ENCODE results near the gene TCEANC.
A peak's percentile ranks its signal among the peaks of the same experiment; 100 is the strongest.
"Not testable (repeated sequence)": the region's sequence is repeated elsewhere in the genome, so short reads cannot be mapped to it uniquely, and the experiment has no call there.

TCEANC gene

DNA sequence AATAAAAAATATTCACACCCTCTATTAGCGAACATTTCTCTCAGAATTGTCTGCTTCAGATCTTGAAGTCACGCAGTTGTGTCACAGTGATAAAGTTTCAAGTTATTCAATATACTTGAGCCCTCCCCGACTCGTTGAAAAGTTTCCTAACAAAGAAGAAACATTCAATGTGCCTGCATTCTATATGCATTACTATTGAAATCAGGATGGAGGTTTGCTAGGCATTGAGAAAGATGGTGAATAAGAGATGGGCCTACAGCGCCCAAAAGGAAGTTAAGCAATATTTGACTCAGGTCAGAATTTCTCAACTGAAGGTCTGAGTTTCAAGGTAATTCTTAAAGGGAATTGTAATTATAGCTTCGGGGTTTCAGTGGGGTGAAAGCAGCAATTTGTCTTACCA lies 6.1 kb downstream of the TCEANC start:
- no peak for DNase-seq

DNA sequence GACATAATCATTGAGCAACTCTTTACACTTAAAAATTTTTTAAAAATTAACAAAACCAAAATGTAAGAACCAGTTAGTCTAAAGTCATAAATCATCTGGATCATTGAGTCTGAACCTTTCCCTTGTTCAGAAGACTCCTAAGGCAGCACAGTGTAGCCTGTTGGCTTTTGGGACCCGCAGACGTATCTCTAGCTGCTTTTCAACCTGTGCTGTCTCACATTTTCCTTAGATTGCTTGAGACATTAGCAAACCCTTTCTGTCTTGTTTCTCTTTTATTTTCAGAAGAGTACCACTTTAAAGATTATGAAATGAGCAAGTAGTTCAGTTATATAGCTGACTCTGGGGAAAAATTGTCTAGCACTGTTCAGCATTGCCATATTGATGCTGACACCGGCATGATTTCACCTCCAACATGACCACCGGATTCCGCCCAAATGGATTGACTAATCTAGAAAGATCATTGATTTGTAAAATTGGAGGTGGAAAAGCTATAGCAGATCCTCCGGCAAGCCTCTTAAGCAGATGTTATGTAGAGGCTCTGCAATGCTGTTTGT lies 8.9 kb downstream of the TCEANC start:
- peak; percentile 4 for DNase-seq

DNA sequence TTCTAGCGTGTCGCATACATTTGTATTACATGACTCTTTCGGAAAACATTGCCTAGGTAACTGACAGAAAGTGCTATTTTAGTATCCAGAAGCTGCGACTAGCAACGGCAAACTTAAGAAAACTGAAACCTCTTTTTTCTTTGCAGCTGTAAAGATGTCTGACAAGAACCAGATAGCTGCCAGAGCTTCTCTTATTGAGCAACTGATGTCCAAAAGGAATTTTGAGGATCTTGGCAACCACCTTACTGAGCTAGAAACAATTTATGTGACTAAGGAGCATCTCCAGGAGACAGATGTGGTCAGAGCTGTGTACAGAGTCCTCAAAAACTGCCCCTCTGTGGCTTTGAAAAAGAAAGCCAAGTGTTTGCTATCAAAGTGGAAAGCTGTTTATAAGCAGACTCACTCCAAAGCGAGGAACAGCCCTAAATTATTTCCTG lies 9.4 kb downstream of the TCEANC start:
- DNase-seq: no peak

DNA sequence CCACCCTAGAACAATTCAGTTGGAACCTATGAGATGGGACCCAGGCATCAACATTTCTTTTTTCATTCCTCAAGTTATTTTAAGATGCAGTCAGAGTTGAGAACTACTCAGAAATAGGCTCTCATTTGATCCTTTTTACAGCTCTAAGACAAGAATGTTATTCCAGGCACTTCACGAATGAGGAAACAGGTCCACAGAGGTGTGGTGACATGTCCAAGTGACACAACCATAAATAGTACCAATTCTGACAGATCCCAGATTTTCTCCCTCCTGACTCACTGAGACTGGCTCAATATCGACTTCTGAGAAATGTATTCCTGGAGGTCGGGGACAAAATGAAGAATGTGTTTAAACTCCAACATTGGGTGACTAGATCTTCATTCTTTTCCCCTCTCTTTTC lies 11.1 kb downstream of the TCEANC start:
- no peak for DNase-seq

DNA sequence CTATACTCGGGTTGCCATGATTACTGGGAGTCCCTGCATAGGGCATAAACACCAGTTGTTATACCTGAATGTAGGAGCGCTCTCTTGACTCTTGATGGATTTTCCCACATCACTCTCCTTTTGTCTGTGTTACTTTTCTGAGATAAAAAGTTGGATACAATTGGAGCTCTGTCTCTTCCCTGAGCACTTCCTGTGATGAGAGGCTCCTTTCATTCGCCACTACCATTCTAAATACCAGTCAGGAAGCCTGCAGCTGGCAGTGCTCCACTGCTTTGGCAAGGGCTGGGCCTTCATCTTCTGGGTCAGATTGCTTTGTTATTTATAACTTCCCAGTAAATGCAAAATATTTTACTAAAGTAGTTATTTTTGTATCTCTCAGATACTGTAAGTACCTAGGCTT lies 13.9 kb downstream of the TCEANC start:
- DNase-seq: no peak

DNA sequence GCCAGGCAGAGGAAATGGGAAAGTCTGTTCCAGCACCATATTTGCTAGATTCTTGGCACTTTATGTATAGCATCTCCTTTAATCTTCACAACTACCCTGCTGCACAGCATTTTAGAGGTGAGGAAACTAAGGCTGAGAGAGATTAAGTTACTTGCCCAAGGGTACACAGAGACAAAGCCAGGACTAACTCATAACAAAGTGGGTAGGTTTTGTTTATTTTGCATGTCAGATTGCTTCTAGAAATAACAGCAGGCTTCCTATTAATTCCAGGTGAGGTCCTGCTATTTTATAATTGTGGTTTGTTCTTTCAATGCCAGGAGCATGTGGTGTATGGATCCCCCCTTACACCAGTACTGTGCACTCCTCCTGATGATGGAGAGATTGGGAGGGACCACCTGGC lies 15.0 kb downstream of the TCEANC start:
- no peak for DNase-seq

DNA sequence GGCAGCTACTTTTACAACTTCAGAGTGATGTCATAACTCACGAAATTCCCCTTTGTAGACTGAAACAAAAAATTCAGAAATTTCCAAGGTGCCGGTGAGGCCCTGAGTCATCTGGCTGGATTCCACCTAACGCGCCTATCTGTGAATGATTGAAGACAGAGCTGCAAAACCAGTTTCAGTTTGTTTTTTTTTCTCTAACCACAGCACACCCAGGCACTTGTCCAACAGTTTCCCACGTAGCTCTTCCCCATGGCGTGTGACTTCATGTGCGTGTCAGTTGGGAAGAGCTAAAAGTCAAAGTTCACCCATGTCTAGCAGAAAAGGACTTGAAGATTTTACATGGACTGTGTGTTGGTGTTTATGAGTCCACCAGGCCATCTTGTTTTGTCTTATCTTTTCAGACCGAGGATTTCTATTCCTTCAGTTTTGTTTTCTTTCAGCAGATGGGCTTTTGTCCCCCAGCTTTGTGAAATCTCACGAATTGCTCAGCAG lies 16.4 kb downstream of the TCEANC start:
- peak; percentile 60 for DNase-seq

DNA sequence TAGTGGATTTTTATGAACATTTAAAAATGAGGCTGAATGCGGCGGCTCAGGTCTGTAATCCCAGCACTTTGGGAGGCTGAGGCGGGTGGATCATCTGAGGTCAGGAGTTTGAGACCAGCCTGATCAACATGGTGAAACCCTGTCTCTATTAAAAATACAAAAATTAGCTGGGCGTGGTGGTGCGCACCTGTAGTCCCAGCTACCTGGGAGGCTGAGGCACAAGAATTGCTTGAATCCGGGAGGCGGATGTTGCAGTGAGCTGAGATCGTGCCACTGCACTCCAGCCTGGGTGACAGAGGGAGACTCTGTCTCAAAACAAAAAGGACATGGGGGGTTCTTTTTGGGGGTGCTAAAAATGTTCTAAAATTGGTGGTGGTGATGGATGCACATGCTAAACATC lies 16.8 kb downstream of the TCEANC start:
- not testable (repeated sequence) for DNase-seq

DNA sequence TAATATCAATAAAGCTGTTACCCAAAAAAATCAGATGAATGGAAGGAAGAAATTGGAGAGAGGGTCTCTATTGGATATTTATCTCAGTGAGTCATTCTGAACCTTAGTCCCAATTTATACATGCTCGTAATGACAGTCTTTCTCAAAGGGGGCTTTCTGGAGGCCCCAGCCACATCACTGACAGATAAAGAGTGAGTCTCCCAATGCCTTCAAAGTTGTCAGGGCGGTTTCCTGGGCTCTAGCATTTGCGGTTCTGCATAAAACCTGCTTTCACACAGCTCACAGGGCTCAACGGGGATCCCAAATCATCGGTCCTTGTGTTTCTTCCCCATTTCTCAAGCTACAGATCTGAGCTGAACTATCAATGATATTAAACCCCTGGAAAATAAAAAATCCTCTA lies 17.3 kb downstream of the TCEANC start:
- no peak for DNase-seq

DNA sequence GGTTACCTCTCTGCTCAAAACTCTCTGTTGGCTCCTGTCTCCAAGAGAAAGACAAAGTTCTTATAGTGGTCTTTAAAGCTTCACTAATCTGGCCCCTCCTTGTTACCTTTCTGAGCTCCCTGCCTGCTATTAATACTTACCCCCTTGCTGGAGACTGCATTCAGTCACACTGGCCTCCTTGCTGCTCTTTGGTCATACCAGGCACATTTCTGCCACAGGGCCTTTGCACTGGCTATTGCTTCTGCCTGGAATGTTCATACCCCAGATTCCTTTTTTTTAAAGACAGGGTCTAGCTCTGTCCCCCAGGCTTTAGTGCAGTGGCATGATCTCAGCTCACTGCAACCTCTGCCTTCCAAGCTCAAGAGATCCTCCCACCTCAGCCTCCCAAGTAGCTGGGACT lies 20.1 kb downstream of the TCEANC start:
- no peak for DNase-seq

DNA sequence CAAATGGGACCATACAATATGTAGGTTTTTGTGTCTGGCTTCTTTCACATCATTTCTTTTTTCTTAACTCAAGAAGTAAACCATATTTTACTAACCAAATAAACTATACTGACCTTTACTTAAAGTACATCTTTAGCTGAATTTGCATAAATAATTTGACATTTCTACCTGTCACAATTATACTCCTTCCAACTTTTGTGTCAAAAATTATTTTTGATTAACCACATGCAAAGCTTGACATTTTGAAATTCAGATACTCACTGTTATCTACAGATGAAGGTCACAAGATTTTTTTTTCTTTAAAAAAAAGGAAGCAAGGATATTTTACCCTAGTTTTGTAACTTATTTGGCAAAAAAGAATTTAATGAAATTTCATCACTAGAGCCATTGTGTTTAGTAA lies 23.9 kb downstream of the TCEANC start:
- DNase-seq: no peak

DNA sequence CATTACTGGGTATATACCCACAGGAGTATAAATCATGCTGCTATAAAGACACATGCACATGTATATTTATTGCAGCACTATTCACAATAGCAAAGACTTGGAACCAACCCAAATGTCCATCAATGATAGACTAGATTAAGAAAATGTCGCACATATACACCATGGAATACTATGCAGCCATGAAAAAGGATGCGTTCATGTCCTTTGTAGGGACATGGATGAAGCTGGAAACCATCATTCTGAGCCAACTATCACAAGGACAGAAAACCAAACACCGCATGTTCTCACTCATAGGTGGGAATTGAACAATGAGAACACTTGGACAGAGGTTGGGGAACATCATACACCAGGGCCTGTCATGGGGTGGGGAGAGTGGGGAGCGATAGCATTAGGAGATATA lies 26.8 kb downstream of the TCEANC start:
- not testable (repeated sequence) for DNase-seq

DNA sequence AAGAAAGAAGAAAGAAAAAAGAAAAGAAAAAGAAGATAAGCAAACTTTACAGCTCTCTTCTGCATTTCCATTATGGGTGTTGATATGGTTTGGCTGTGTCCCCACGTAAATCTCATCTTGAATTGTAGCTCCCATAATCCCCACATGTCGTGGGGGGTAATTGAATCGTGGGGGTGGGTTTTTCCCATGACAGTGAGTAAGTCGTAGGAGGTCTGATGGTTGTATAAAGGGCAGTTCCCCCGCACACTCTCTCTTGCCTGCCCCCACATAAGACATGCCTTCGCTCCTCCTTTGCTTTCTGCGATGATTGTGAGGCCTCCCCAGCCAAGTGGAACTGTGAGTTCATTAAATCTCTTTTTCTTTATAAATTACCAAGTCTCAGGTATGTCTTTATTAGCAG lies 28.7 kb downstream of the TCEANC start:
- DNase-seq: no peak

DNA sequence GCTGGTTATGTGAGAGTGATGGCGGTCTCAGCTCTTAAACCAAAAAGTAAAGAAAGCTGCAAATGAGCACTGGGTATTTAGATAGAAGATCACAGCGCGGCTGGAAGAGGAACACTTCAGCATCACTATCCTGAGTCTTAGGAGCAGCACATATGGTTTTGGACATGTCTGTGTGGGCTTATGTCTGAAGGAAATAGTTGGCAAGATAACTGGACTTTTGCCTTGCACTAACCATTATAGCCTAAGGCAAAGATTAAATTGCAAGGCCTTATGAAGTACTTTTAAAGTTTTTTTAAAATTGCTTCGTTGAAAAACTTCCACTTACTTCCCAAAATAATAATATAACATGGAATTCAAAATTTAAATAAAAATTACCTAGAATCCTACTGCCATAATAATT lies 31.4 kb downstream of the TCEANC start:
- no peak for DNase-seq

DNA sequence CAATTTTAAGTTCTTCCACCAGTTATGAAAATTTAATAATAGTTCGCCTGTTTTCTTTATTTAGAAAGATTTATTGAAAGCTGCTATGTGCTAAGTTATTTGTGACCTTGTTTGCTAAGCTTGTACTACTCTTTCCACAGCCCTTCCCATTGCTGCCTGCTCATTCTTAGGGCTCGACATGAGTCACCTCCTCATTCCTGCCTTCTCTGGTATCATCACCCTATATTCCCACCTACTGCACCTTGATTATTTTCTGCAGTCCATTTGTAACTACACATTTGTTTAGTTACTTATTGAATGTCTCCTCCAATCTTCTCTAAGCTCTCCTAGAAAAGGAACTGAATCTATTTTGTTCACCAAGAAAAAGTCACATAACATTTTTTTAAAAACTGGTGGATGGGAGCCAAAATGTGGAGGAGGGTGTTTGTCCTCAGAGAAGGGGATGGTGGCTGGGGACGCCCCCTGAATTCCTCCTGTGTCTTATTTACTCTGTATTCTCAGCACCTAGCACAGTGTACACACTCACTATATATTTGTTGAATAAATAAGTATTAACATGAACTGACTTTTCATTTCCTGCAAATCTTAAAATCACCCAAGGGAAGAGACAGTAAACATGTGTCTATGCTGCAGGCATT lies 32.3 kb downstream of the TCEANC start:
- DNase-seq: no peak

DNA sequence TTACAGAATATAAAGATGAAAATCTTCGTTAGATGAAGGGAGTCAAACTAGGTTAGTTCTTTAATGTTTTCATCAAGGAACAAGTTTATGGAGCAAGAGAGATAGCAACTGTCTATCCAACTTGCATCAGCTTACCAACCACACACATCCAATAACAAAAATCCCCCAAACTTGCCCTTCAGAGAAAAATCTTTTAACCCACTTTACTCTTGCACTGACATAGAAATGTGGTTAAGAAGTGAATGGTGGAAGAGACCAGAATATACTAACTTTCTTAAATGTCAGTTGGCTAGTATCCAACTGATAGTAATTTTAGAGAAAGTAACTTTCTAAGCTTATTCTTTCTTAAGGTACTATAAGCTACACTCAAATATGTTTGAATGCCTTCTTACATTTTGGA lies 34.3 kb downstream of the TCEANC start:
- no peak for DNase-seq

DNA sequence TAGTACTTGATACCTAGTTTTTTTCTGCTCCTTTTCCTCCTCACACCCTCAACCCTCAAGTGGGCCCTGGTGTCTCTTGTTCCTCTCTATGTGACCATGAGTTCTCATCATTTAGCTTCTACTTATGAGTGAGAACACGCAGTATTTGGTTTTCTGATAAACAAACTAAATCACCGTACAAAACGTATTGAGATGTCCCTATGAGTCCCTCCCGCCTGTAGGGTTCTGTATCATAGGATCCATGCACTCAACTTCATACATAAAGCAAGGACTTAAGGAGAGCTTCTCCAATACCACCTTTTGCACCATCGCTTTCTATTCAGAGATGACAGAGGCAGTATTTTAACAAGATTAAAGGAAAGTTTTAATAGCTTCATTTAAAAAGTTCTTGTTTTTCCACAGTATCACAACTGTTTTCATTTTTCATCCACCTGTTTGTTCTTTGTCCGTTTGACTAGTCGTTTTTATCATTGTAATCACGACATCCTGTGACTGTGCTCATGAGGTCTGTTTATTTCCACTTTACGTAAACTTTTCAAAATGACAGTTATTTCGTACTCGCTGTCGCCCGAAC lies 35.5 kb downstream of the TCEANC start:
- DNase-seq: peak; percentile 3

DNA sequence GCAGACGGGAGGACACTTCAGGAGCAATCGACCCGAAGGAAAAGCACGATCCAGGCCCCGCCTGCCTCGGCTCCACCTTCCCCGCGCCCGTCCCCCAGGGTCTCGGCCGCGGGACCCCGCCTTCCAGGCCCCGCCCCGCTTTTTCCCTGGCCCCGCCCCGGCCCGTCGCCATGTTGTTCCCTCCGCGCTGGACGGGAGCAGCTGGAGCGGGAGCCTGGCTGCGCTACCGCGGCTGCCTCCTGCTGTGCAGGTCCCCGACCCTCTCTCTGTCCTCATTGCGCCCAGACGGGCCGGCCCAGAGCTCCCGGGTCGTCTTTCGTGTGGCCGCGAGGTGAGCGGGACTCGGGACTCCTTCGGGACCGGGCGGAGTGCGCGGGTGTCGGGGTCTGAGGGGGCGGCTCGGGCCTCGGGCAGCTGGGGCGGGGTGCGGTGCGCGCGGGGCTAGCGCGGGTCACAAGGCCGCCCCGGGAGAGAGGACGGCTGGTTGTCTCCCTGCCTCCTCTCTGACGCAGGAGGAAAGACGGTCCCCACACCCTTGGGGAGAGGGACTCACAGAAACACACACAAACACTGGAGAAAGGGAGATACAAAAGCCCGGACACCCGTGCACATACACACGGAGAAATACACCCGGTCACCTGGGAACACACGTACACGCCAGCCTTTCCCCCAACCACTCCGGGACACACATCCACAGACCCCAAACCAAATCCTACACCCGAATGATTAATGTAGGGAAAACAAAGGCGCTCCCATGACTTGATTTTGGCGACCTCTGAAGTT lies 36.2 kb downstream of the TCEANC start, which contains the start of gene RAB9A:
RAB9A (plus strand) TSS at position 171 of the 783 bp plus-strand sequence. CDS start 19,619 bp downstream, outside the sequence.
- DNase-seq: peak; percentile 76

DNA sequence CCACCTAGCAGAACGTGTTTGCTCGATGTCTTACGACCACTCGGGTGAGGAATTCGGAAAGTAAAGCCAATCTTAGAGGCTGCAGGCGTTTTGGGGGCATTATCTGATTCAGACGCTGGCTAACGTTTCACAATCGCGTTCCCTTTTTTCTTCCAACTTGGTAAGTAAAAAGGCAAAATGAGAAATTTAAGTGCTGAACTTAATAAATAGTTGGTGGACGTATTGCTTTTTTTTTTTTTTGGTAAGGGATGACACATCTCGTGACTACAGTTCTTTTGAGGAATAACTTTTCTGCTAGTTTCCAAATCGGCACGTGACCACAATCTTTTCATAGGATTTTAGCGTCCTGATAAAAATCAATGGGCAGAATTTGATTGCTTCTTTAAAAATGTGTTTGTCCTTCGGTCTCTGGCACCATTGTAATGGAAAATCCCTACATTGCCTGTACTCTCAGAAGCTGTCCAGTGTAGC lies 36.8 kb downstream of the TCEANC start:
- no peak for DNase-seq

DNA sequence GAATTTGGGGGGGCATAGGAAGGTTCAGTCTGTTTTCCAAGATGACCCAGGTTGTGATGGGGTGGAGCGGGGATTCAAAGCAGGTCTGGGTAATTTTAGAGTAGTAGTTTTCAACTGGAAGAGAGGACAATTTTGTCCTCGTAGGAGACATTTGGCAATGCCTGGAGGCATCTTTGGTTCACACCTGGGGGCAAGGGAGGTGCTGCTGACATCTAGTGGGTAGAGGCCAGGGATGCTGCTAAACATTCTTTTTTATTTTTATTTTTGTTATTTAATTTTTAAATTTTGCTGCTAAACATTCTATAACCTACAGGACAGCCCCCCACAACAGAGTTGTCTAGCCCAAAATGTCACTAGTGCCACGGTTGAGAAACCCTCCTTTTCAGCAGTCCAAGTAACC lies 37.9 kb downstream of the TCEANC start:
- DNase-seq: no peak

DNA sequence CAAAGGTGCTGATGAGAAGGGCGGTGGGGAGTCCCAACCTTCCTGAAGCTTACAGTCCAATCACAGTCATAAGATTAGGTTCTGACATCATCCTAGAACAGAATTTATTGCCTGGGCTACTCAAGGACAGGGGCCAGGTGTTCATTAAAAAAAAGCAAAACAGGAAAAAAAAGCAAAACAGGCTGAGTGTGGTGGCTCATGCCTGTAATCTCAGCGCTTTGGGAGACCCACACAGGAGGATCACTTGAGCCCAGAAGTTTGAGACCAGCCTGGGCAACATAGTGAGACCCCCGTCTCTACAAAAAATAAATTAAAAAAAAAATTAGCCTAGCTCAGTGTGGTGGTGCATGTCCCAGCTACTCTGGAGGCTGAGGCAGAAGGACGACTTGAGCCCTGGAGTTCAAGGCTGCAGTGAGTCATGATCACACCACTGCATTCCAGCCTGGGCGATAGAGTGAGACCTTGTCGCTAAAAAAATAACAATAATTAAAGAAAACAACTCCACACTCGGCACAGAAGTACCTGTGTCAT lies 39.0 kb downstream of the TCEANC start:
- DNase-seq: no peak

DNA sequence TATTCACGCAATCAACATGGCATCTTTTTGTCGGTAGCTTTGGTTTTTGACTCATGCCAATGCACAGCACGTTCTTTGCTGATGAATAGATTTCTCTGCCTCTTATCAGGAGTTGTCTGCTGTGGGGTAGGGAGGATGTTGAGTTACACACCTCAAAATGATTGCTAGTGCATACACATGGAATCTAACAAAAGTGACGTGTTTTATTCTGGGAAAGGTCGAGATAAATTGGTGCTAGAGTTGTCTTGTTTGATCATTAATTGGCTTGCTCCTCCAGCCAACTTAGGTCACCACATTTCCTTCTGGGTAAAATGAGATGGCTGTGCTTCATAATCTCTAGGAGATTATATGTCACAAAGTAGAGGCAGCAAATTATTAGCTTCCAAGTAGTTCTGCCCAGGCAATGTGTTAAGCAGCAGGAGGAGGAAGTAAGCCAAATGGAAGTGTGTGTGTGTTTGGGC lies 39.9 kb downstream of the TCEANC start:
- DNase-seq: no peak

DNA sequence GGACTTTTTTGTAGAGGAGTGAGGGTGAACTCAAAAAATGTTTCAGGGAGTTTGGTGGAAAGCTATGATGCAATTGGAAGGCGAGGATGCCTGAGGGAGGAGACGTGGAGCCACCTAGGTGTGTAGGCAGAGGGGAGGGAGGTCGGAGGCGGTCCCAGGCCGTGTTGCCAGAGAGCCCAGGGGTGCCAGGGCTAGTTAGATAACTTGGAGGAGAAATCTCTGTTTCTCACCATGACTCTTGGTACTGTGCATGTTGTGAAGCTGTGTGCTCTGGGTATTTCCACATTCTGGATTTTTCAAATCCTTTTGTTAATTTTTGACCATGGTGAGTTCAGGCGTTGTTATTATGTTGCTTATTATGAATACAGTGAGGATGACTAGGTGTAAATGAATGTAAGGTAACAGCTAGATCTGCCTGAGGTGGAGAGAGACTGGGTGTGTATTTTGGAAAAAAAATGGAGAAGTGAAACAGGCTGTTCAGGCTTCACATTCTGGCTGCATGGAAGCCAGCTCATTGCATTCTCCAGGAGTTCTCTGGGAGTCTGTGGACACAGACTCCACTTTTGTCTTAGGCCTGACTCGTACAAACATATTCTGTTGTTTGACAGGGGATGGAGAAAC lies 40.5 kb downstream of the TCEANC start:
- no peak for DNase-seq
